NOMO-1 treated with DMSO at 0.1 percent for 48 hours (cell line): Measurements from ENCODE around the gene RXFP1.

ENCODE experiments used
- DNase-seq: peaks from one replicate; lab custom pipeline; 2025; ENCODE audit not compliant: unreplicated experiment; lab: John Stamatoyannopoulos, UW

RXFP1 gene

GRCh38 chr4:158669310-158669709 lies 147.6 kb downstream of the RXFP1 start:
- DNase-seq: no peak

GRCh38 chr4:158670975-158671664 lies 149.4 kb downstream of the RXFP1 start:
- DNase-seq: peak; percentile 38

GRCh38 chr4:158671665-158671914 lies 149.9 kb downstream of the RXFP1 start, which contains the start of gene C4orf46:
Gene C4orf46, minus strand, starts transcription at chr4:158671887. Its CDS starts 86 bp downstream, at chr4:158671801.
- DNase-seq: no peak

GRCh38 chr4:158671915-158672806 lies 150.5 kb downstream of the RXFP1 start, which contains the start of gene ETFDH:
Gene ETFDH, plus strand, starts transcription at chr4:158672296. Its CDS starts 161 bp downstream, at chr4:158672457.
- peak; percentile 99 for DNase-seq

- no peak for DNase-seq
Observed at GRCh38 chr4:158673633-158674032, 152.0 kb downstream of the RXFP1 start.

- no peak for DNase-seq
Observed at GRCh38 chr4:158676076-158676475, 154.4 kb downstream of the RXFP1 start.

- no peak for DNase-seq
Observed at GRCh38 chr4:158678767-158679166, 157.1 kb downstream of the RXFP1 start.

- DNase-seq: no peak
Observed at GRCh38 chr4:158681629-158682028, 159.9 kb downstream of the RXFP1 start.

- DNase-seq: no peak
Observed at GRCh38 chr4:158682066-158682465, 160.4 kb downstream of the RXFP1 start.

- no peak for DNase-seq
Observed at GRCh38 chr4:158688813-158689212, 167.1 kb downstream of the RXFP1 start.
